Measurements from ENCODE around the gene MELTF.

MELTF gene

GRCh38 chr3:197026481-197026866, 3.1 kb downstream of the MELTF start:
- no peak for ATAC-seq

- ATAC-seq = no peak
These were observed 3.7 kb downstream of the MELTF start for GRCh38 chr3:197025736-197026480.

DNA sequence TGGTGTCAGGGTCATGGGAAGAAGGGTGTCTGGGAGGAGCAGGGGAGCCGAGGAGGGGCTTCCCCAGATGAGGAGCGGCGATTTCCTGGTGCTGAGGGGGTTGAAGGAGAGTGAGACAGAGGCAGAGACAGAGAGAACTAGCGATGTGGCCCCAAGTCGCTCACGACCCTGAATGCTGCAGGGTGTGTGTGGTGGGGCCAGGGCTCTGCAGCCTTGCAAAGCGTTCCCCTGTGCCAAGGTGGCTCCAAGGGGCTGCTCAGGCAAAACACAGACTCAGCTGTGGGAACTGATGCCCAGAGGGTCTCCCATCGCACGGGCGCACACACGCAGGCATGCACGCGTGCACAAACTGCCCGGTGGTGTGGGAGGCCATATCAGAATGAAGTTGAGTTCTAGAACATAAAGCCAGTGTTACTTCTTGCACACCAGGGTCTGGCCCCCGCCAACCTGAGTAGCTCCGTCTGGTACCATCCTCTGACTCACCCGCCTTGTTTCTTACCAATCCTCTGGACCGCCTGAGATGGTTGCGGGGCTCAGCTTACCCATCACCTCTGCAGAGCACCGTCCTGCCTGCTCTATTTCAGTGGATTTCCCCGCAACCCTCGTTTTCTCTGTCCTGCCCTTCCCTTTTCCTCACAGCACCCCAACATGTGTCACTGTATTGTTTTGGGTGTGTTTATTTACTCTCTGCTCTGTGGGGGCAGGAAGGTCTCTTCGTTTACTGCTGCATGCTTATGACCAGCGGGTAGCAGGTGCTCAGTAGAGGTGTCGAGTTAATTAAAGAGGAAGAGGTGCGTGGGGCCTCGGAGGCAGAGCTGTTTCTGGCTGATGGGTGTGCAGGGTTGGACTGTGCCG, 4.5 kb downstream of the MELTF start:
- ATAC-seq = no peak

- no peak for ATAC-seq
These were observed 5.5 kb downstream of the MELTF start for GRCh38 chr3:197023998-197024651.

DNA sequence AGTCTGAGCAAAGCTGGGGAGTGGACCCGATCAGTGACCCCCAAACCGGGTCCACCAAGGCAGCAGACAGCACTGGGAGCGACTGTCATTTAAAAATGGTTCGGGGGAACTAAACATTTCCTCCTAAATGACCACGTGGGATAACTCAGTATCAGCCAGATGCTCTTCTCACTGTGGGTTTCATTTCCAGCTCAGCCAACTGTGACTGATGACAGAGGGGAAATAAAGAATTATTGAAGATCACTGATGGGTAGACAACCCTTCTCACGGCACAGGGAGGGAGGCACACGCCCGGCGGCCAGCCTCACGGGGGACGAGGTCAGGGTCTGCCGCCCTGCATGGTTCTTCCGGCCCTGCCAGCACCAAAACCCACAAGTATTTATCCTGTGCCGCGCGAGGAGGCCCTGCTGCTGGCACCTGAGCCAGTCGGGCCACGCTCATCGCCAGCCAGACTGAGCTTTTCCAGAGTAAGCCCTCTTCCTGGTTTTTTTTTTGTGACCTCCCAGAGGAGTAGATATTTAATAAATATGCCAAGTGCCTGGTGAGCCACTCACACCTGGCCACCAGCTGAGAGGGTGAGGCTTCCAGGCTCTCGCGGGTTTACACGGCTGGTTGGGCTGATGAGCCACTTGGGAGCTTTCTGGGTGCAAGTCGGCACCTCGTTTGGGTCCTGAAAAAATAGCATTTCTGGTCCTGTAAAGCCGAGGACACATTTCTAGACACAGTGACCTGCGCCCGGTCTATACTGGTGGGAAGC, 6.2 kb downstream of the MELTF start:
- peak; percentile 41 to 55 for ATAC-seq

DNA sequence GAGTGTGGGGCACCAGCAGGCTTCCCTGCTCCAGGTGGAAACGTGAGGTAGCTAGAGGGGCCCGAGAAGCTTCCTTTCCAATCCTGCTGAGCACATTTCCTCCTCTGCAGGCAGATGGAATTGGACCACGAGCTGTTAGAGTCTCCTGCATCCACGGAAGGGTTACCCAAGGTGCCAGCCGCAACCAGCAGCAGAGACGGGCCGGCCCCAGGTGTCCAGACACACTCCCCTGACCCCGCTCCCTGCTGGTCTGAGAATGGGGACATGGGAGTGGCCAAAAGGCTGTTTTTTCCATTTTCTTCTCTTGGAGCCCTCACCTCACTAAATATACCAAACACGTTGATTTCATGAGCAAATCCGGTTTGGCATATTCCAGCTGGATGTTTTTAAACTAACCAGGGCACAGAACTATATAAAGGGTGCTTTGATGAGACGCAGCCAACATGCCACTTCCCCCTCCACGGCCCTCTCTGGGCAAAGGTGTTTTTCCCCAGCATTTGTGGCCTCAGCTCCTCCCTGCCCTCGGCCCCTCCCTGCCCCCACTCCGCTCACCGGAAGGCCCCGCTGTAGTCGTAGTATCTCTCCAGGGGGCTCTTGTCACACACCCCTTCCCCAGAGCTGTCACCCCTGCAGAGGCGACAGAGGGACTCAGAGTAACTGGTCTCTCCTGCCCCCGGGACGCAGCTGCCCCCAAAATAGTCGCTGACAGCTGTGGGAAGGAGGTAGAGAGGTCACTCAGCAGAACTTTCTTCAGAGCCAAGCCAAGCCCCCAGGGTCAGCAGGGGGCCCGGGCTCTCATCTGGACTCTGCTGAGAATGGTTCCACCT, 7.0 kb downstream of the MELTF start:
- no peak for ATAC-seq

- no peak for ATAC-seq
These were observed 7.8 kb downstream of the MELTF start for GRCh38 chr3:197021729-197022404.

- ATAC-seq = no peak
These were observed 8.4 kb downstream of the MELTF start for GRCh38 chr3:197021231-197021630.

DNA sequence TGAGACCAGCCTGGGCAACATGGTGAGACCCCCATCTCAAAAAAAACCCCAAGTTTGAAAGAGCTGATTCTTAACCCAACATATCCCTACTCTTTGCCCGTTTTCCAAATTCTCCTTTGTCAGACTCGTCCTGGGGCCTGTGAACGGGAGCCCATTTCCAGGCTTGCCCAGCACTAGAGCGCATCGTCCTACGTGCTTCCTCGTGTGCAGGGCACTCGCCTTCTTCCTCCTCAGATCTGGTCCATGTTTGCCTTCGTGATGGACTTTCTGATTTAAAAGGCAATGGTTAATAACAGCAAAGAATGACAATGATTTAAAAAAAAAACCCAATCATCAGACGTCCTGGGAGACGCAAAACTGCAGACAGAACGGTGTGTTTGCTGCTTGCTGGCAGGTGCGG, 10.1 kb downstream of the MELTF start:
- ATAC-seq = no peak

GRCh38 chr3:197019021-197019420, 10.6 kb downstream of the MELTF start:
- no peak for ATAC-seq

GRCh38 chr3:197017003-197017402, 12.6 kb downstream of the MELTF start:
- no peak for ATAC-seq

DNA sequence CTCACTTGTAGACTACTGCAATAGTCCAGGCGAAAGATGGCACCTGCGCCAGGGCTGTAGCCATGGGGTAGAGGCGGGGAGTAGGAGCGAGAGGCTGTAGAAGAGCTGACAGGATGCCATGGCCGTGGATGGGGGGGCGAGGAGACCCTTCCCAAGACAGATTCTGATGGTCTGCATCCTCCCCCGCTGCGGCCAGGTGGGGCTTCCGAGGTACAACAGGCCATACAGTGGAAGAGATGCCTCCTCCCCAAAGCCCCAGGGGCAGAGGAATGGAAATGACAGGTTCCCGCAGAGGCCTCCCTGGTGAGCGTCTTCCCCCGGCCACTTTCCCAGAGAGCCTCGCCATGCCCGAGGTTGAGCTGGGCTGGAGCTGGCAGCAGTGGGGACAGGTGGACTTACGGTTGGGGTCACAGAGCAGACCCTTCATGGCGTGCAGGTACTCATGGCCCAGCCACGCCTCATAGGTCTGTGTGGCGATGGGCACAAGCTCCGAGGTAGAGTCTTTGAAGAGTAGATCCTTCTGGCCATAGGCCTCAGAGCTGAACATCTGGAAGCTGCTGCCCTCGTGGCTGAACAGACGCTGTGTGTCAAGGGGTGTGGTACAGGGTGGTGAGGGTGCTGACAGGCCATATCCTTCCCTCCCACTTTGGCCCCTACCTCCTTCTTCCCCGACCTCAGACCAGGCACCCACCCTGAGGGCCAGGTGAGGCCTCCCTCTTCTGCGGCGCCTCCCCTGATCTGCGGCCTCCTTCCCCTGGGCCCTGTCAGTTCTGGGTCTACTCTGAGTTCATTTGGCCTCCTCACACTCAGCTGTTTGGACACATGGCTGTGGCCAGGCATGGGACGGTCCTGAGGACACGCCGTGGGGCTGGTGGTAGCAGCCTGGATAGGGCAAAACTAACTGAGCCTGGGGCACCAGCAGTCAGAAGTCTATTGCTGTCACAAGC, 13.6 kb downstream of the MELTF start:
- ATAC-seq = no peak

DNA sequence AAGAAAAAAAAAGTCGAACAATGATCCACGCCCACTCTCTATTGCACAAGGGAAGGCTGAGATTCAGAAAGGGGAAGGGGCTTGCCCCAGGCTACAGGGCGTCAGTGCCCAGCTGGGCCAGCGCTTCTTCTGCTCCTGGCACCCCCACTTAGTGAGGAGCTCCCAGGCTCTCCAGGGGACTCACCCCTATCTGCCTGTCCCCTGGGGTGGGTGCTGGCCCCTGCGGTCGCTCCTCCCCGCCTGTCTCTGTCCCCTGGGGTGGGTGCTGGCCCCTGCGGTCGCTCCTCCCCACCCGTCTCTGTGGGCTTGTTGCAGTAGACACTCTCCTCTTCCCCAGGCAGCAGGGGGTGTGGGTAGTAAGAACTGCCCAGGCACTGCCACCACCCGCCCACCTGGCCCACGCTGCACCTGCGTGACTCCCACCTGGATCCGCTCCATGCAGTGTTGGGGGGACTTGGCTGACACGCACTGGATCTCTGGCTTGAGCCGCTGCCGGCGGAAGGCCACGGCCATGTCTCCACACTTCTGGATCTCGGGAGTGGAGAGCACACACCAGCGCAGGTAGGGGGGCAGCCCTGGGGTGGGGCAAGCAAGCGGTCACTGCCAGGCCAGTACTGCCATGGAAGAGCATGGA, 14.6 kb downstream of the MELTF start:
- no peak for ATAC-seq

DNA sequence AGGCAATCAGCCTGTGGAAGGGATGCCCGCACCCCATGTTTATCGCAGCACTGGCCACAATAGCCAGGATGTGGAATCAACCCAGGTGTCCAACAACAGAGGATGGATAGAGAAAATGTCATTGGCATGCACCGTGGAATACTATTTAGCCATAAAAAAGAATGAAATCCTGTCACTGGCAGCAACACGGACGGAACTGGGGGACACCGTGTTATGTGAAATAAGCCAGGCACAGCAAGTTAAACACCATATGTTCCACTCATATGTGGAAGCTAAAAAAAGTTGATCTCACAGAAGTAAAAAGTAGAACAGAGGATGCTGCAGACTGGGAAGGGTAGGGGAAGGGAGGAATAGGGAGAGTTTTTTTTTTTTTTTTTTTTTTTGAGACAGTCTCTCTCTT, 15.6 kb downstream of the MELTF start:
- no peak for ATAC-seq

DNA sequence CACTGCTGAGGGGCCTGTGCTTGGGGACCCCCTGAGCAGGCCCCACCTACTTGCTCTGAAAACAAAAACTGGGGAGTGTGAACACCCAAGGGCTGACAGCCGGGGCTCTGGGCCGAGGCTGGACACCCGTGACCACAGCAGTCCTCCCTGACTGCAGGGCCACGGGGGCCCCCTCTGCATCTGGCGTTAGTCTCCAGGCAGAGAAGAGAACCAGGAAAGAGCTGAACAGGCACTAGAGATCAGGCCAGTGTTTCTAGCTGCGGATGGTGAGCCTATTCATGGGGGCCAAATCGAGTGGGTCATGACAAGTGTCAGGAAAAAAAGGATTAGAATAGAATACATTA, 17.1 kb downstream of the MELTF start:
- ATAC-seq = no peak

GRCh38 chr3:197011780-197012539, 17.7 kb downstream of the MELTF start:
- ATAC-seq = no peak

DNA sequence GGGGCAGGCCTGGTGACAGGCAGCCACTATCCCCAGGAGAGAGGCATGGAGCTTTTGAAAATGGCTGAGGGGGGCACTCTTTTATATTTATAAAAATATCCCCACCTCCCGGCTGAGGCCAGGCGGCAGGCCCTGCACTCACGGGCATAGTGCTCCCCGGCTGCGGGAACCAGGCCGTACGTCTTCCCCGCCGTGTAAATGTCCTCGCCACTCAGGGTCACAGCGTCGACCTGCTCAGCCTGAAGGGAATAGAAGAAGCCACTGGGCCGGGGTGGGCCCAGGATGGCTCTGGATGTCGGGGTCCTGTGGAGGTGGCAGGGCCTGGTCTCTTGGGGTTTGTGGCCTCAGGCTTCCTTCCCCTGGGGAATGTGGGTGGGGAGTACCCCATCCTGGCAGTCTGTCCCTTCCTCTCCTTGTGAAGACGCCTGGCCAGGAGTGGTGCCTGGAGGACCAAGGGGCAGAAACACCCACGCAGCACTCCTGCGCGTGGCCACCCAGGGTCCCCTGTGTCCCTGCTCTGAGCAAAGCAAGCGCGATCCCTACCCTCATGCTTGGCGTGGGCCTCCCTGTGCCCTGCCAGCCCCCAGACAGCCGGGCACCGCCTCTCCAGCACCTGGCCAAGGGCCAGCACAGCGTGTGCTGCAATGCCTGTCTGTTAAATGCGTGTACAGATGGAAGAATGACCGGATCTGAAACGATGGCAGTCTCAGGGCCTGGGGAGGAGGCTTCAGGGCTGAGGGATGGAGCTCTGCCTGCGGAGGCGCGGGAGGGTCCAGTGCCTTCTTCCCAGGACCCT, 18.9 kb downstream of the MELTF start:
- no peak for ATAC-seq

DNA sequence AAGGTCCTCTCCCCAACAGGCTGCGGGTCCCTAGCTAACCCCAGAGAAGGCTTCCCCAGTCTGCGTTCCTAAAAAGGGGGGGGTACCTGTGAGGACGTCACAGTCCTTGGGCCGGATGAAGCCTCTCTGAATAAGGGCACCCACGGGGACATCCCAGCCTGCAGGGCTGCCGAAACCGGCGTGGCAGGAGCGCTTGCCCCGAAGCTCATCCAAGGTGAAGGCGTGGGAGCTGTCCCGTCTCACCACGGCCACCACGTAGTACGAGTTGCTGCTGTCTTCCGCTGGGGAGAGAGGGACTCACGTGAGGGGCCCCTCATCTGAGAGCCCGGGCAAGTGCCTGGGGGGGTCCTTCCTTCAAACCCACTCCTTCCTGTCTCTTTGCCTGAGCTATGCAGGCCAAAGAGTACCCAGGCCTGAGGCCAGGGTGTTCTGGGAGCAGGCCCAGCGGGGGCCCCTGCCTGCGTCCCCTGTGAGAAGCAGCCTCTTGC, 20.0 kb downstream of the MELTF start:
- ATAC-seq = no peak

Measured in activated CD4-positive, CD25-positive, alpha-beta regulatory T cell treated with anti-CD3 and anti-CD28 coated beads, Interleukin-2, amount 50 U/mL, for 24 hours (primary cell).